HEK293 (cell line): ENCODE data around the gene NELFB.
A peak's percentile ranks its signal among the peaks of the same experiment; 100 is the strongest.

Source experiments
- CTCF ChIA-PET: fragments of 350-600 bp; formaldehyde crosslinking; extraction: SDS; loops from one replicate; lab custom pipeline; 2021; ENCODE audit warnings: antibody characterized with exemption; lab: Yijun Ruan, JAX
- POLR2A ChIA-PET: fragments of 300-600 bp; formaldehyde crosslinking; extraction: SDS; loops from one replicate; lab custom pipeline; 2020; ENCODE audit warnings: antibody characterized with exemption, inconsistent platforms; lab: Yijun Ruan, JAX
- H3K27ac ChIP-seq: fragments of 200-500 bp; sonication (Bioruptor generic); 2 replicates; pipeline ENCODE4 v1.5.1; 2014; ENCODE audit warnings: low read depth, low read length, control low read depth, inconsistent platforms; ENCODE audit errors: extremely low read depth
- H3K36me3 ChIP-seq, 2 experiments: fragments of 200-500 bp in 1 of 2; sonication (Bioruptor generic) in 1 of 2; 1 replicate in 1 of 2; 2 replicates in 1 of 2; pipeline ENCODE4 v1.5.1; 2014 to 2017; ENCODE audit warnings: inconsistent platforms in 2 of 2, low read length in 2 of 2; ENCODE audit not compliant: control insufficient read depth in 2 of 2, insufficient read depth in 1 of 2
- H3K4me1 ChIP-seq: fragments of 200-500 bp; sonication (Bioruptor generic); 2 replicates; pipeline ENCODE4 v1.5.1; 2014; ENCODE audit warnings: mild to moderate bottlenecking, low read length, inconsistent platforms; ENCODE audit not compliant: control insufficient read depth, insufficient read depth
- H3K4me3 ChIP-seq: 2 replicates; pipeline ENCODE4 v1.5.1; 2011; ENCODE audit warnings: low read depth, mild to moderate bottlenecking, control low read depth, low read length, moderate library complexity
- H3K9me3 ChIP-seq: fragments of 200-500 bp; sonication (Bioruptor generic); 2 replicates; pipeline ENCODE4 v1.5.1; 2014; ENCODE audit warnings: low read depth, low read length, inconsistent platforms; ENCODE audit not compliant: control insufficient read depth, insufficient read depth
- GLI2 ChIP-seq: fragments of 450-650 bp; formaldehyde crosslinking; IDR thresholded peaks from 2 replicates; pipeline ENCODE4; 2017; ENCODE audit warnings: missing biosample characterization, missing genetic modification characterization, low read depth, borderline replicate concordance
- GLIS2 ChIP-seq: fragments of 450-650 bp; formaldehyde crosslinking; IDR thresholded peaks from 2 replicates; pipeline ENCODE4 v1.5.1; 2016; ENCODE audit warnings: missing biosample characterization, missing genetic modification characterization
- PBX3 ChIP-seq: sonication (generic); formaldehyde crosslinking; IDR thresholded peaks from 2 replicates; pipeline ENCODE4 v1.8.1; 2022; ENCODE audit warnings: mild to moderate bottlenecking, moderate library complexity, missing genetic modification reagents
- SCRT2 ChIP-seq: fragments of 450-650 bp; formaldehyde crosslinking; IDR thresholded peaks from 2 replicates; pipeline ENCODE4 v1.5.1; 2016; ENCODE audit warnings: missing biosample characterization, missing genetic modification characterization
- TRIM28 ChIP-seq: IDR thresholded peaks from 2 replicates; pipeline ENCODE4 v1.6.1; 2011; ENCODE audit warnings: low read length, control low read depth, borderline replicate concordance
- TSHZ1 ChIP-seq: fragments of 450-650 bp; formaldehyde crosslinking; IDR thresholded peaks from 2 replicates; pipeline ENCODE4 v1.5.1; 2016; ENCODE audit warnings: missing biosample characterization, missing genetic modification characterization, borderline replicate concordance
- ZBTB6 ChIP-seq: fragments of 450-650 bp; formaldehyde crosslinking; IDR thresholded peaks from 2 replicates; pipeline ENCODE4 v1.5.1; 2017; ENCODE audit warnings: missing biosample characterization, missing genetic modification characterization
- ZEB2 ChIP-seq: fragments of 450-650 bp; formaldehyde crosslinking; IDR thresholded peaks from 2 replicates; pipeline ENCODE4 v1.5.1; 2016; ENCODE audit warnings: missing biosample characterization, missing genetic modification characterization
- ZFP41 ChIP-seq: fragments of 450-650 bp; formaldehyde crosslinking; IDR thresholded peaks from 2 replicates; pipeline ENCODE4 v1.5.1; 2016; ENCODE audit warnings: missing biosample characterization, missing genetic modification characterization, borderline replicate concordance
- ZIC2 ChIP-seq: fragments of 450-650 bp; formaldehyde crosslinking; IDR thresholded peaks from 2 replicates; pipeline ENCODE4 v1.5.1; 2016; ENCODE audit warnings: missing biosample characterization, missing genetic modification characterization
- ZNF112 ChIP-seq: fragments of 450-650 bp; formaldehyde crosslinking; IDR thresholded peaks from 2 replicates; pipeline ENCODE4 v1.5.0; 2017; ENCODE audit warnings: missing biosample characterization, missing genetic modification characterization
- ZNF394 ChIP-seq: fragments of 450-650 bp; formaldehyde crosslinking; IDR thresholded peaks from 2 replicates; pipeline ENCODE4 v1.5.1; 2016; ENCODE audit warnings: missing biosample characterization, missing genetic modification characterization, mild to moderate bottlenecking, moderate library complexity, borderline replicate concordance
- ZNF513 ChIP-seq: fragments of 450-650 bp; IDR thresholded peaks from 2 replicates; pipeline ENCODE4 v1.5.1; 2018; ENCODE audit warnings: missing biosample characterization, missing genetic modification characterization
- ZNF518A ChIP-seq: fragments of 450-650 bp; formaldehyde crosslinking; conservative IDR thresholded peaks from 2 replicates; pipeline ENCODE4 v1.5.1; 2016; ENCODE audit warnings: low read depth, missing biosample characterization, missing genetic modification characterization
- ZNF580 ChIP-seq: fragments of 450-650 bp; formaldehyde crosslinking; IDR thresholded peaks from 2 replicates; pipeline ENCODE4 v1.5.1; 2016; ENCODE audit warnings: missing biosample characterization, missing genetic modification characterization
- ZNF692 ChIP-seq: fragments of 450-650 bp; formaldehyde crosslinking; IDR thresholded peaks from 2 replicates; pipeline ENCODE4 v1.5.1; 2016; ENCODE audit warnings: missing biosample characterization, missing genetic modification characterization

The NELFB gene

GRCh38 chr9:137247135-137247915 lies 7.8 kb upstream of the NELFB start:
- H3K4me1 ChIP-seq: 0 out of 2 replicates have a peak, but pooled peaks cover 3% of the 10 kb centered on the region
- POLR2A ChIA-PET: interaction anchor here (0.7 to 11.5 kb wide), 4 partner anchors 6 to 213 kb away, joined by 3 to 336 read pairs (median 4); partner anchors contain the start of genes NELFB, NRARP and STPG3
- CTCF ChIA-PET: interaction anchor here (0.7 to 3.6 kb wide), 5 partner anchors 10 to 176 kb away, joined by 3 to 29 read pairs (median 4); partner anchors contain the start of genes EXD3 and NOXA1
- no peaks in the 10 kb centered on the region for H3K9me3 ChIP-seq
- H3K4me3 ChIP-seq: no peak overlapping the region
- TF ChIP-seq TSHZ1 (tag by site-specific recombination) (no peak), ZBTB6 (tag by site-specific recombination) (peak; percentile 62; the same call in 1 of the 2 replicates), ZFP41 (tag by site-specific recombination) (no peak), ZEB2 (no peak), ZNF692 (tag by site-specific recombination) (no peak), ZIC2 (peak; percentile 70; the same call in 1 of the 2 replicates), ZNF394 (peak; percentile 53; the same call in 1 of the 2 replicates), ZNF513 (no peak), ZNF580 (tag by site-specific recombination) (no peak), SCRT2 (tag by site-specific recombination) (no peak), TRIM28 (no peak), GLIS2 (tag by site-specific recombination) (peak; percentile 58), ZNF112 (tag by site-specific recombination) (no peak), GLI2 (tag by site-specific recombination) (no peak)
- H3K27ac ChIP-seq: no peak overlapping the region
- peaks cover 0 to 18% of the 10 kb centered on the region in 2 experiments; a peak in 1 of 3 replicates for H3K36me3 ChIP-seq

GRCh38 chr9:137247916-137248175 lies 7.3 kb upstream of the NELFB start:
- POLR2A ChIA-PET: interaction anchor here (0.9 to 1.5 kb wide), 2 partner anchors 11 to 54 kb away, joined by 3 to 5 read pairs; partner anchors contain the start of gene NRARP
- Histone ChIP-seq H3K4me3 (no peak overlapping the region), H3K27ac (no peak overlapping the region), H3K9me3 (no peaks in the 10 kb centered on the region), H3K4me1 (peaks cover 3% of the 10 kb centered on the region; the same call in 1 of the 2 replicates), H3K36me3 (peaks cover 0 to 12% of the 10 kb centered on the region in 2 experiments; a peak in 1 of 3 replicates)
- CTCF ChIA-PET: interaction anchor here (0.7 to 3.6 kb wide), 4 partner anchors 9 to 175 kb away, joined by 3 to 29 read pairs (median 4); partner anchors contain the start of genes EXD3 and NOXA1
- TF ChIP-seq PBX3 (CRISPR knock-in tag) (no peak), ZNF518A (no peak)
